GM12892 (cell line): ENCODE measurements around the gene SMIM38.

ENCODE experiments used
- POLR2A ChIP-seq: IDR thresholded peaks from 2 replicates; pipeline ENCODE4 v1.6.1; 2011; ENCODE audit warnings: low read depth, low read length, control low read depth
- POLR2AphosphoS5 ChIP-seq: IDR thresholded peaks from 2 replicates; pipeline ENCODE4 v1.6.1; 2011; ENCODE audit warnings: low read depth, low read length, control low read depth
- TAF1 ChIP-seq: IDR thresholded peaks from 2 replicates; pipeline ENCODE4 v1.6.1; 2011; ENCODE audit warnings: low read depth, mild to moderate bottlenecking, control low read depth, low read length, borderline replicate concordance

DNA sequence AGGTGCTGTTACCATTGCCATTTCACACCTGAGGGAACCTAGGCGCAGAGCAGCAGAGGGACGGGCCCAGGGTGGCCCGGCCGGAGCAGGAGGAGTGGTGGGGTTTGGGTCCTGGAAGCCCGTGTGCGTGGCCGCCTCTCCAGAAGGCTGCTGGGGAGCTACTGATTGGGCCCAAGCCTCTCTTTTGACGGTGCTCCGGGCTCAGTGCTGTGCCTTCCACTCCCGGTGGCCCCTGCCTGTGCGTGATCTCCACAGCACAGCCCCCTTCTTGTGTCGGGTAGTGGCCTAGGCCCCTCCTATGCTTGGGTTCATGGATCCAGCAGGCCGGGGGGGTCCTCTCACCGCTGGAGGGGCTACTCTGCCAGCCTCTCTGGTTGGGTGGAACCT lies 41.0 kb downstream of the SMIM38 start:
- no peak for TF ChIP-seq POLR2A
- TF ChIP-seq POLR2AphosphoS5: no peak
- no peak for TF ChIP-seq TAF1
